Right lobe of liver (tissue), 4 donors: ENCODE data around the gene BCAR3.

Experiments used
- POLR2A ChIP-seq: fragments of 450-650 bp; IDR thresholded peaks from one replicate; pipeline ENCODE4 v1.6.1; 2017; ENCODE audit warnings: antibody characterized with exemption, mild to moderate bottlenecking
- TF ChIP-seq, protein P1 (sequence below), 4 donors: fragments of 200-600 bp in 3 of 4; fragments of 450-650 bp in 1 of 4; IDR thresholded peaks; one replicate each; pipeline versions ENCODE4 v1.5.1 to v1.8.0; 2016 to 2022; ENCODE audit warnings: antibody characterized with exemption in 4 of 4, mild to moderate bottlenecking in 2 of 4
- donor health status: DM: no; HTN: no; CAD: no.
- donor health status: DM: no; HTN: no; CAD: no.
- donor health status: DM: no; HTN: yes; CAD: no.

DNA sequence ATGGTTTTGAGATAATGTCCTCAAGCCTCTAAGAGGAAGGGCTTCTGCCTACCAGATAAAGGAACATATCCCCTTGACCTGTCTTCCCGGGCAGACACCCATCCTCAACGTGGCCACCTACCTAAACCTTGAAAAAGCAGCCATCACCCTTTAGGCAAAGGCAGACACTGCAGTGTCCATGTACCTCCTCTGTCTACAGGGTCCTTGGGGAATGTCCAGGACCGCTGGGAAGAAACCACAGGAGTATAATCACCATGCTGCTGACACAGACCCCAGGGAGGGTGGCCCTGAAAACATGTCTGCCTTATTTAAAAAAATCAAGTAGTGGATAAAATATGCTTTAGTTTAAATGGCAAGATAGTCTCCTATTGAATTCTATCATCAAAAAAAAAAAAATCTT is 16.6 kb downstream of the BCAR3 start:
- TF ChIP-seq, protein P1, sequence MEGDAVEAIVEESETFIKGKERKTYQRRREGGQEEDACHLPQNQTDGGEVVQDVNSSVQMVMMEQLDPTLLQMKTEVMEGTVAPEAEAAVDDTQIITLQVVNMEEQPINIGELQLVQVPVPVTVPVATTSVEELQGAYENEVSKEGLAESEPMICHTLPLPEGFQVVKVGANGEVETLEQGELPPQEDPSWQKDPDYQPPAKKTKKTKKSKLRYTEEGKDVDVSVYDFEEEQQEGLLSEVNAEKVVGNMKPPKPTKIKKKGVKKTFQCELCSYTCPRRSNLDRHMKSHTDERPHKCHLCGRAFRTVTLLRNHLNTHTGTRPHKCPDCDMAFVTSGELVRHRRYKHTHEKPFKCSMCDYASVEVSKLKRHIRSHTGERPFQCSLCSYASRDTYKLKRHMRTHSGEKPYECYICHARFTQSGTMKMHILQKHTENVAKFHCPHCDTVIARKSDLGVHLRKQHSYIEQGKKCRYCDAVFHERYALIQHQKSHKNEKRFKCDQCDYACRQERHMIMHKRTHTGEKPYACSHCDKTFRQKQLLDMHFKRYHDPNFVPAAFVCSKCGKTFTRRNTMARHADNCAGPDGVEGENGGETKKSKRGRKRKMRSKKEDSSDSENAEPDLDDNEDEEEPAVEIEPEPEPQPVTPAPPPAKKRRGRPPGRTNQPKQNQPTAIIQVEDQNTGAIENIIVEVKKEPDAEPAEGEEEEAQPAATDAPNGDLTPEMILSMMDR (IDR thresholded peaks at IDR 0.05) = no peak
- no peak for TF ChIP-seq POLR2A
